Colonic mucosa (tissue), 4 donors: ENCODE data around the gene TELO2. TPM values are rescaled to one million over a fixed set of nuclear protein-coding genes. Genes with fewer than 3 reads are reported as not detected.

Experiments used
- DNase-seq: peaks from one replicate; pipeline ENCODE4 v3.0.0-alpha.2; 2020
- H3K27ac ChIP-seq: fragments of 200-600 bp; one replicate; pipeline ENCODE4 v1.8.0; 2021
- H3K27me3 ChIP-seq: fragments of 200-600 bp; one replicate; pipeline ENCODE4 v1.8.0; 2021
- H3K36me3 ChIP-seq: fragments of 200-600 bp; one replicate; pipeline ENCODE4 v1.8.0; 2021
- H3K4me1 ChIP-seq: fragments of 200-600 bp; one replicate; pipeline ENCODE4 v1.8.0; 2021; ENCODE audit warnings: mild to moderate bottlenecking
- H3K4me3 ChIP-seq: fragments of 200-600 bp; one replicate; pipeline ENCODE4 v1.8.0; 2021
- H3K9ac ChIP-seq, 2 donors: one replicate each; pipeline ENCODE4 v1.7.0; 2013; ENCODE audit warnings: control low read depth in 2 of 2, low read depth in 2 of 2, low read length in 2 of 2
- H3K9me3 ChIP-seq: fragments of 200-600 bp; one replicate; pipeline ENCODE4 v1.8.0; 2021
- CTCF ChIP-seq: fragments of 200-600 bp; IDR thresholded peaks from one replicate; pipeline ENCODE4 v1.8.0; 2022; ENCODE audit warnings: antibody characterized with exemption, mild to moderate bottlenecking
- intact Hi-C: fragments of 100-400 bp; cut with DNase I; formaldehyde crosslinking; loops from one replicate; pipeline ENCODE4 v1.14.1; 2022
- total RNA-seq, 2 donors: library from RNA; stranded (reverse); fragmentation: NEBNext Ultra II Directional in 1 of 2; extraction: Animal tissue kit (Norgen Biotek cat#: 25700) in 1 of 2; gene quantifications; one replicate each; pipeline ENCODE4 v1.2.1, GENCODE V29; 2021
- donor health status: healthy.
- donor health status: DM: no; HTN: no; CAD: no.
- donor health status: DM: no; HTN: no; CAD: no.

Gene TELO2
- total RNA-seq, 2 donors from 2014 or later: 18.4 to 76.0 TPM

DNA sequence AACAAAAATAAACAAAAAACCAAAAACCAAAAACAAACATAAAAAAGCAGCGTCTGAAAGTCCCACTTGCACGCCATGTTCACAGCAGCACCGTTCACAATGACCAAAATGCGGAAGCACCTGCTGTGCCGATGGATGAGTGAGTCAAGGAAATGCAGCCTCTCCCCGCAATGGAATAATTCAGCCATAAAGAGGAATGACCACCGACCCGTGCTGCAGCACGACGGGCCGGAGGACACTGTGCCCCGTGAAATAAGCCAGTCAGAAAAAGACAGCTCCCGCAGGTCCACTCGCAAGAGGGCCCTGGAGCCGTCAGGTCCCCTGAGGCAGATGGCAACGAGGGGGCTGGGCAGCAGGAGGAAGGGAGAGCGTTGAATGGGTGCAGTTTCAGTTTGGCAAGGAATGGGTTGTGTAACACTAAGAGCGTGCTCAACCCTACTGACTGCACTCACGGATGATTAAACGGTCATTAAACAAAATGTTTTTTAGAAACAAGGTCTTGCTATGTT, 23.4 kb upstream of the TELO2 start:
- no peaks in the 10 kb centered on the region for H3K36me3 ChIP-seq

GRCh38 chr16:1470481-1471251, 22.5 kb upstream of the TELO2 start:
- Histone ChIP-seq H3K4me3 (no peak overlapping the region), H3K4me1 (peaks cover 9% of the 10 kb centered on the region), H3K36me3 (no peaks in the 10 kb centered on the region), H3K27me3 (no peaks in the 10 kb centered on the region), H3K27ac (peak overlapping the region; percentile 41), H3K9me3 (no peaks in the 10 kb centered on the region), H3K9ac (peak overlapping the region in 1 of 2 donors; percentile 15)
- intact Hi-C loops: no loop called here
- DNase-seq: no peak
- TF ChIP-seq CTCF: no peak

More for the DNA sequence above, 23.4 kb upstream of the TELO2 start:
- Histone ChIP-seq H3K4me1 (peaks cover 6% of the 10 kb centered on the region), H3K27me3 (no peaks in the 10 kb centered on the region), H3K27ac (peak overlapping the region; percentile 41), H3K4me3 (no peak overlapping the region), H3K9me3 (no peaks in the 10 kb centered on the region), H3K9ac (peak overlapping the region in 1 of 2 donors; percentile 40)
- TF ChIP-seq CTCF: no peak
- DNase-seq: no peak
- intact Hi-C loops: no loop called here

- H3K9ac ChIP-seq: no peak overlapping the region
- no peaks in the 10 kb centered on the region for H3K36me3 ChIP-seq
- intact Hi-C loops: no loop called here
- H3K27ac ChIP-seq: no peak overlapping the region
- TF ChIP-seq CTCF: no peak
- no peak for DNase-seq
- H3K4me3 ChIP-seq: no peak overlapping the region
- H3K4me1 ChIP-seq: peaks cover 10% of the 10 kb centered on the region
- no peaks in the 10 kb centered on the region for H3K9me3 ChIP-seq
- no peaks in the 10 kb centered on the region for H3K27me3 ChIP-seq
Measured at GRCh38 chr16:1471569-1472194, 21.5 kb upstream of the TELO2 start.

- Histone ChIP-seq H3K27me3 (no peaks in the 10 kb centered on the region), H3K9me3 (no peaks in the 10 kb centered on the region), H3K4me1 (peaks cover 10% of the 10 kb centered on the region), H3K4me3 (no peak overlapping the region), H3K27ac (no peak overlapping the region), H3K36me3 (no peaks in the 10 kb centered on the region), H3K9ac (no peak overlapping the region)
- no peak for TF ChIP-seq CTCF
- intact Hi-C loops: no loop called here
- DNase-seq: no peak
Measured at GRCh38 chr16:1472974-1473373, 20.2 kb upstream of the TELO2 start.

DNA sequence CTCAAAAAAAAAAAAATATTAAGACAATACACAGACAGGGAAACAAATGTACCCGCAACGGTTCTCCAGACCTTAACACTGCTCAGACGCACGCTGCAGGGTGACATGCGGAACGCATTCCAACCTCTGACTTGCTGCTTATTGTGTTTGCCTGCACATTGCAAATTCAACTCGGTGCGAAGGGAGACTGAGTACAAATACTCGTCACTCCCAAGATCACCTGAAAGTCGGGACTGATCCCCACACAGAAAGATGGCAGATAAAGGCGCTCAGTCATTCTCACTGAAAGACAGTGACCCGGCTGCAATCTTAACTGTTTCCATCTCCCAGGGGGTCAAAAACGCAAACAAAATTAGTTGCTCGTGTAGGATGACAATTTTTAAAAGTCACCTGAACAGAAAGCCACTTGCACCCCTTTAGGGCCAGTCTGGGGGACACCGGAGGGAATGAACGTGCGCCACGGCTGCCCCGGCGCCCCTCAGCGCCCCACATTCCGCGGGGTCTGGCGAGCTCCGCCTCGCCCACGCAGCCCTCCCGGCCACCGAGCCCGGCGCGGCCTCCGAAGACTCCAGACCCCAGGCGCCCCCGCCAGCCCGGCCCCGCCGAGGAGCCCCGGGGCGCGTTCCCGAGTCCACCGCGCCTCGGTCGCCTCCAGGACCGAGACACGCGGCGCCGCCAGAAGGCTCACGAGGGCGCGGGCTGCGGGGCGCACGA, 18.9 kb upstream of the TELO2 start:
- no peaks in the 10 kb centered on the region for H3K36me3 ChIP-seq
- H3K4me3 ChIP-seq: peak overlapping the region; percentile 92
- TF ChIP-seq CTCF: no peak
- no peak for DNase-seq
- H3K27ac ChIP-seq: peak overlapping the region; percentile 79
- peak overlapping the region; percentile 79 to 85 for H3K9ac ChIP-seq
- intact Hi-C loops: no loop called here
- no peaks in the 10 kb centered on the region for H3K9me3 ChIP-seq
- peaks cover 10% of the 10 kb centered on the region for H3K4me1 ChIP-seq
- H3K27me3 ChIP-seq: no peaks in the 10 kb centered on the region
